Common myeloid progenitor, CD34-positive (primary cell): ENCODE measurements around the gene PID1.

Experiments used
- CTCF ChIA-PET: fragments of 350-600 bp; sonication (Branson Sonifier 250); formaldehyde crosslinking; loops from one replicate; lab custom pipeline; 2021; ENCODE audit warnings: antibody characterized with exemption; lab: Charles Lee
- POLR2A ChIA-PET: fragments of 350-600 bp; sonication (Branson Sonifier 250); formaldehyde crosslinking; loops from one replicate; lab custom pipeline; 2021; ENCODE audit warnings: antibody characterized with exemption; lab: Charles Lee
- DNase-seq, 3 donors: peaks; one replicate each; pipeline versions ENCODE4 v3.0.0 to v3.0.0-alpha.2; 2013
- H3K27ac ChIP-seq, 2 experiments: 1 replicate in 1 of 2; 2 replicates in 1 of 2; pipeline ENCODE4 v1.7.0; 2013; ENCODE audit warnings: inconsistent platforms in 2 of 2, low read length in 2 of 2, mild to moderate bottlenecking in 2 of 2, low read depth in 1 of 2, moderate library complexity in 1 of 2; ENCODE audit not compliant: severe bottlenecking in 2 of 2, insufficient read depth in 1 of 2, poor library complexity in 1 of 2
- H3K27me3 ChIP-seq, 5 experiments: replicated peaks in 2 of 5; 1 replicate in 3 of 5; 2 replicates in 2 of 5; pipeline versions ENCODE4 v1.6.1 to v1.7.0; 2013; ENCODE audit warnings: low read length in 4 of 5, mild to moderate bottlenecking in 2 of 5, moderate library complexity in 2 of 5, inconsistent platforms in 1 of 5; ENCODE audit not compliant: insufficient read depth in 5 of 5, control insufficient read depth in 4 of 5
- H3K36me3 ChIP-seq, 4 experiments: 1 replicate in 2 of 4; 2 replicates in 2 of 4; pipeline versions ENCODE4 v1.6.1 to v1.7.0; 2013; ENCODE audit warnings: low read length in 3 of 4, control low read depth in 1 of 4, mild to moderate bottlenecking in 1 of 4; ENCODE audit not compliant: control insufficient read depth in 4 of 4, insufficient read depth in 4 of 4
- H3K4me1 ChIP-seq, 4 experiments: 1 replicate in 3 of 4; 2 replicates in 1 of 4; pipeline versions ENCODE4 v1.6.1 to v1.7.1; 2013; ENCODE audit warnings: low read length in 3 of 4, mild to moderate bottlenecking in 3 of 4, control low read depth in 1 of 4, inconsistent platforms in 1 of 4, moderate library complexity in 1 of 4; ENCODE audit not compliant: control insufficient read depth in 4 of 4, insufficient read depth in 4 of 4; ENCODE audit errors: control extremely low read depth in 1 of 4
- H3K4me3 ChIP-seq, 7 experiments: 1 replicate in 4 of 7; 2 replicates in 3 of 7; pipeline versions ENCODE4 v1.5.1 to v1.7.0; 2013; ENCODE audit warnings: mild to moderate bottlenecking in 7 of 7, low read length in 6 of 7, moderate library complexity in 6 of 7, inconsistent platforms in 2 of 7, low read depth in 2 of 7, control low read depth in 1 of 7; ENCODE audit not compliant: insufficient read depth in 4 of 7, control insufficient read depth in 1 of 7; ENCODE audit errors: extremely low read depth in 1 of 7
- H3K9me3 ChIP-seq, 5 experiments: 1 replicate in 4 of 5; 2 replicates in 1 of 5; pipeline versions ENCODE4 v1.6.1 to v1.7.1; 2013; ENCODE audit warnings: low read length in 4 of 5, mild to moderate bottlenecking in 2 of 5, inconsistent platforms in 1 of 5, low read depth in 1 of 5, moderate library complexity in 1 of 5; ENCODE audit not compliant: control insufficient read depth in 4 of 5, insufficient read depth in 2 of 5; ENCODE audit errors: control extremely low read depth in 1 of 5
- WGBS: methylation state at CpG from one replicate; pipeline ENCODE4 v1.1.5; 2013; ENCODE audit not compliant: insufficient coverage; 5-methylcytosine and 5-hydroxymethylcytosine counted together

The PID1 gene

GRCh38 chr2:229044581-229044980 lies 226.5 kb downstream of the PID1 start:
- no peaks in the 10 kb centered on the region for H3K4me1 ChIP-seq
- CTCF ChIA-PET: no interaction called here
- POLR2A ChIA-PET: no interaction called here
- no peaks in the 10 kb centered on the region for H3K9me3 ChIP-seq
- DNase-seq: no peak
- WGBS: 82% methylated on average over 1 of the region's 4 CpGs
- H3K4me3 ChIP-seq: no peak overlapping the region
- H3K36me3 ChIP-seq: no peaks in the 10 kb centered on the region
- no peaks in the 10 kb centered on the region for H3K27me3 ChIP-seq
- no peak overlapping the region for H3K27ac ChIP-seq

- DNase-seq: no peak
- Histone ChIP-seq H3K36me3 (no peaks in the 10 kb centered on the region), H3K27ac (no peak overlapping the region), H3K4me1 (no peaks in the 10 kb centered on the region), H3K9me3 (no peaks in the 10 kb centered on the region), H3K4me3 (no peak overlapping the region), H3K27me3 (no peaks in the 10 kb centered on the region)
- ChIA-PET CTCF (no interaction called here), POLR2A (no interaction called here)
- 82% methylated on average over 2 of the region's 3 CpGs for WGBS
Observed at GRCh38 chr2:229043681-229044080, 227.4 kb downstream of the PID1 start.

- DNase-seq: no peak
- no peak overlapping the region for H3K27ac ChIP-seq
- H3K4me1 ChIP-seq: no peaks in the 10 kb centered on the region
- no CpG with 5 or more reads among the region's 2 CpGs for WGBS
- H3K9me3 ChIP-seq: no peaks in the 10 kb centered on the region
- ChIA-PET CTCF (no interaction called here), POLR2A (no interaction called here)
- H3K27me3 ChIP-seq: no peaks in the 10 kb centered on the region
- no peak overlapping the region for H3K4me3 ChIP-seq
- H3K36me3 ChIP-seq: no peaks in the 10 kb centered on the region
Observed at GRCh38 chr2:229042349-229042748, 228.7 kb downstream of the PID1 start.

GRCh38 chr2:229041691-229042090 lies 229.4 kb downstream of the PID1 start:
- H3K4me3 ChIP-seq: no peak overlapping the region
- H3K27me3 ChIP-seq: no peaks in the 10 kb centered on the region
- no peaks in the 10 kb centered on the region for H3K9me3 ChIP-seq
- CTCF ChIA-PET: no interaction called here
- H3K27ac ChIP-seq: no peak overlapping the region
- DNase-seq: no peak
- POLR2A ChIA-PET: no interaction called here
- no CpG with 5 or more reads among the region's 2 CpGs for WGBS
- no peaks in the 10 kb centered on the region for H3K36me3 ChIP-seq
- no peaks in the 10 kb centered on the region for H3K4me1 ChIP-seq

GRCh38 chr2:229037621-229038020 lies 233.5 kb downstream of the PID1 start:
- POLR2A ChIA-PET: no interaction called here
- CTCF ChIA-PET: no interaction called here
- no peaks in the 10 kb centered on the region for H3K9me3 ChIP-seq
- no peak overlapping the region for H3K27ac ChIP-seq
- no peaks in the 10 kb centered on the region for H3K4me1 ChIP-seq
- H3K27me3 ChIP-seq: no peaks in the 10 kb centered on the region
- DNase-seq: no peak
- whole genome bisulfite sequencing: 86% methylated on average over 2 of the region's 4 CpGs
- no peaks in the 10 kb centered on the region for H3K36me3 ChIP-seq
- no peak overlapping the region for H3K4me3 ChIP-seq

- ChIA-PET CTCF (no interaction called here), POLR2A (no interaction called here)
- no CpG with 5 or more reads among the region's 3 CpGs for WGBS
- no peaks in the 10 kb centered on the region for H3K27me3 ChIP-seq
- no peaks in the 10 kb centered on the region for H3K4me1 ChIP-seq
- no peaks in the 10 kb centered on the region for H3K36me3 ChIP-seq
- no peak for DNase-seq
- no peak overlapping the region for H3K27ac ChIP-seq
- no peaks in the 10 kb centered on the region for H3K9me3 ChIP-seq
- H3K4me3 ChIP-seq: no peak overlapping the region
Observed at GRCh38 chr2:229033816-229034215, 237.3 kb downstream of the PID1 start.

GRCh38 chr2:229032608-229033234 lies 238.4 kb downstream of the PID1 start:
- no peak overlapping the region for H3K27ac ChIP-seq

More at GRCh38 chr2:229032608-229033234, 238.4 kb downstream of the PID1 start:
- Histone ChIP-seq H3K9me3 (no peaks in the 10 kb centered on the region), H3K36me3 (no peaks in the 10 kb centered on the region), H3K4me3 (no peak overlapping the region), H3K27me3 (no peaks in the 10 kb centered on the region), H3K4me1 (no peaks in the 10 kb centered on the region)
- 88% methylated on average over 9 of the region's 9 CpGs for WGBS
- CTCF ChIA-PET: no interaction called here
- no peak for DNase-seq
- POLR2A ChIA-PET: no interaction called here
